ENCODE data around the gene CDK5. TPM values are rescaled to one million over a fixed set of nuclear protein-coding genes. Genes with fewer than 3 reads are reported as not detected.

Gene CDK5
- polyA plus RNA-seq, 1 donor (not counting 4 experiments of a cell fraction or from before 2014, with no cell fraction given) = 19.3 TPM

DNA sequence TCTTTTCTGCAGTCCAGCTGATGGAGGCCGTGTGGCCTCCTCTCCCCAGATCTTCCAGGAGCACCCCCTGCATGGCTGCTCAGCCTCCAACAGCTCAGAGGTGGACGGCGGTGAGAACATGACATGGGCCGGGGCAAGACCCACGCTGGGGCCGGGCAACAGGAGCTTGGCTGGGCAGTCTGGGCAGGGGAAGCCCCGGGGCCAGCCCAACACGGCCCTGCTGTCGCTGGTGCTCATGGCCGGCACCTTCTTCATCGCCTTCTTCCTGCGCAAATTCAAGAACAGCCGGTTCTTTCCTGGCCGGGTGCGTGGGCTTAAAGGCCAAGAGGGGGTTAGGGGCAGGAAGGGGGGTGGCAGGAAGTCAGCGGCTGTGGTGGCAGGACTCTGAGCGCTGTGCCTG, 16.3 kb upstream of the CDK5 start:
- DNase-seq (ENCODE audit: low read depth, low spot score) = no peak
- peaks cover 2% of the 10 kb centered on the region for H4K20me1 ChIP-seq (ENCODE audit: control insufficient read depth, extremely low read depth, insufficient read depth, low read length)
- no peaks in the 10 kb centered on the region for H3K9me3 ChIP-seq (ENCODE audit: control insufficient read depth, low read depth, low read length)
- no peaks in the 10 kb centered on the region for H3K4me1 ChIP-seq (ENCODE audit: control insufficient read depth, extremely low read depth, insufficient read depth, low read length)
- H3K4me2 ChIP-seq (ENCODE audit: control insufficient read depth, extremely low read depth, insufficient read depth, low read depth, low read length) = no peak overlapping the region
- no peak overlapping the region for H3K27ac ChIP-seq (ENCODE audit: control insufficient read depth, insufficient read depth, low read length)
- H3K4me3 ChIP-seq (ENCODE audit: control insufficient read depth in 2 of 3, extremely low read depth in 1 of 3, insufficient read depth in 2 of 3, low read depth in 1 of 3, low read length in 3 of 3) = no peak overlapping the region
- no peak for FAIRE-seq
- H3K27me3 ChIP-seq (ENCODE audit: control insufficient read depth, extremely low read depth, insufficient read depth, low read length) = no peaks in the 10 kb centered on the region
- TF ChIP-seq, protein P1, sequence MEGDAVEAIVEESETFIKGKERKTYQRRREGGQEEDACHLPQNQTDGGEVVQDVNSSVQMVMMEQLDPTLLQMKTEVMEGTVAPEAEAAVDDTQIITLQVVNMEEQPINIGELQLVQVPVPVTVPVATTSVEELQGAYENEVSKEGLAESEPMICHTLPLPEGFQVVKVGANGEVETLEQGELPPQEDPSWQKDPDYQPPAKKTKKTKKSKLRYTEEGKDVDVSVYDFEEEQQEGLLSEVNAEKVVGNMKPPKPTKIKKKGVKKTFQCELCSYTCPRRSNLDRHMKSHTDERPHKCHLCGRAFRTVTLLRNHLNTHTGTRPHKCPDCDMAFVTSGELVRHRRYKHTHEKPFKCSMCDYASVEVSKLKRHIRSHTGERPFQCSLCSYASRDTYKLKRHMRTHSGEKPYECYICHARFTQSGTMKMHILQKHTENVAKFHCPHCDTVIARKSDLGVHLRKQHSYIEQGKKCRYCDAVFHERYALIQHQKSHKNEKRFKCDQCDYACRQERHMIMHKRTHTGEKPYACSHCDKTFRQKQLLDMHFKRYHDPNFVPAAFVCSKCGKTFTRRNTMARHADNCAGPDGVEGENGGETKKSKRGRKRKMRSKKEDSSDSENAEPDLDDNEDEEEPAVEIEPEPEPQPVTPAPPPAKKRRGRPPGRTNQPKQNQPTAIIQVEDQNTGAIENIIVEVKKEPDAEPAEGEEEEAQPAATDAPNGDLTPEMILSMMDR (optimal IDR thresholded peaks at IDR 0.05 in 1 of 3, IDR thresholded peaks at IDR 0.05 in 1 of 3, conservative IDR thresholded peaks at IDR 0.05 in 1 of 3; ENCODE audit: extremely low read depth in 1 of 3, insufficient read depth in 2 of 3, low read length in 3 of 3) = no peak
- no peak for TF ChIP-seq EZH2 (IDR thresholded peaks at IDR 0.05; ENCODE audit: low read length)
- peaks cover 3% of the 10 kb centered on the region for H3K79me2 ChIP-seq (ENCODE audit: control insufficient read depth, insufficient read depth, low read length)
- dilution Hi-C loops (cut with MboI; ENCODE audit: extremely low pct_ligation_motif_present, low sequenced_read_pairs) = no loop called here
- no peak overlapping the region for H2AFZ ChIP-seq (ENCODE audit: control insufficient read depth, low read length)
- H3K9ac ChIP-seq (ENCODE audit: control insufficient read depth, extremely low read depth, insufficient read depth, low read length) = no peak overlapping the region
- no peaks in the 10 kb centered on the region for H3K9me1 ChIP-seq (ENCODE audit: control insufficient read depth, extremely low read depth, insufficient read depth, low read length)
- peaks cover 36 to 43% of the 10 kb centered on the region in 2 experiments for H3K36me3 ChIP-seq (ENCODE audit: control insufficient read depth in 2 of 2, extremely low read depth in 1 of 2, insufficient read depth in 2 of 2, low read length in 2 of 2)

DNA sequence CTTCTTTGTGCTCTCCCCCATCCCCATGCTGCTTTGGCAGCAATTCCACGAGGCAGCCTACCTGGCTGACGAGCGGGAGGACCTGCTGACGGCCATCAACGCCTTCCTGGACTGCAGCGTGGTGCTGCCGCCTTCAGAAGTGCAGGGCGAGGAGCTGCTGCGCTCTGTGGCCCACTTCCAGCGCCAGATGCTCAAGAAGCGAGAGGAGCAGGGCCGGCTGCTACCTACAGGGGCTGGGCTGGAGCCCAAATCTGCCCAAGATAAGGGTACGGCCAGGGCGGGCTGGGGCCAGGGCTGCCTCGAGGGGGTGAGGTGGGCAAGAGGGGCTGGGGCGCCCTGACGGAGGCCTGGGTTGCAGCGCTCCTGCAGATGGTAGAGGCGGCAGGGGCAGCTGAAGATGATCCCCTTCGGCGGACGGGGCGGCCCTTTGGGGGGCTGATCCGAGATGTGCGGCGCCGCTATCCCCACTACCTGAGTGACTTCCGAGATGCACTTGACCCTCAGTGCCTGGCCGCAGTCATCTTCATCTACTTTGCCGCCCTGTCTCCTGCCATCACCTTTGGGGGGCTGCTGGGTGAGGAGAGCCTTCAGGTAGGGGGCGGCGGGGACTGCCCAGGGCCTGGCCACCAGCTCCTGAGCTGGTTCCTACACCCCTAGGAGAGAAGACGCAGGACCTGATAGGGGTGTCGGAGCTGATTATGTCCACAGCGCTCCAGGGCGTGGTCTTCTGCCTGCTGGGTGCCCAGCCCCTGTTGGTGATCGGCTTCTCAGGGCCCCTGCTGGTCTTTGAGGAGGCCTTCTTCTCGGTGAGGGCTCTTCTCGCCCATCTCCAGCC, 13.6 kb upstream of the CDK5 start:
- Histone ChIP-seq H3K9me1 (ENCODE audit: control insufficient read depth, extremely low read depth, insufficient read depth, low read length) (no peaks in the 10 kb centered on the region), H2AFZ (ENCODE audit: control insufficient read depth, low read length) (no peak overlapping the region), H3K36me3 (ENCODE audit: control insufficient read depth in 2 of 2, extremely low read depth in 1 of 2, insufficient read depth in 2 of 2, low read length in 2 of 2) (peaks cover 40 to 48% of the 10 kb centered on the region in 2 experiments), H3K79me2 (ENCODE audit: control insufficient read depth, insufficient read depth, low read length) (no peaks in the 10 kb centered on the region), H3K9me3 (ENCODE audit: control insufficient read depth, low read depth, low read length) (no peaks in the 10 kb centered on the region), H3K27me3 (ENCODE audit: control insufficient read depth, extremely low read depth, insufficient read depth, low read length) (no peaks in the 10 kb centered on the region), H3K4me1 (ENCODE audit: control insufficient read depth, extremely low read depth, insufficient read depth, low read length) (no peaks in the 10 kb centered on the region), H4K20me1 (ENCODE audit: control insufficient read depth, extremely low read depth, insufficient read depth, low read length) (peaks cover 5% of the 10 kb centered on the region), H3K4me3 (ENCODE audit: control insufficient read depth in 2 of 3, extremely low read depth in 1 of 3, insufficient read depth in 2 of 3, low read depth in 1 of 3, low read length in 3 of 3) (no peak overlapping the region), H3K4me2 (ENCODE audit: control insufficient read depth, extremely low read depth, insufficient read depth, low read depth, low read length) (no peak overlapping the region), H3K27ac (ENCODE audit: control insufficient read depth, insufficient read depth, low read length) (no peak overlapping the region), H3K9ac (ENCODE audit: control insufficient read depth, extremely low read depth, insufficient read depth, low read length) (no peak overlapping the region)
- TF ChIP-seq EZH2 (IDR thresholded peaks at IDR 0.05; ENCODE audit: low read length) = no peak
- TF ChIP-seq, protein P1 (optimal IDR thresholded peaks at IDR 0.05 in 1 of 3, IDR thresholded peaks at IDR 0.05 in 1 of 3, conservative IDR thresholded peaks at IDR 0.05 in 1 of 3; ENCODE audit: extremely low read depth in 1 of 3, insufficient read depth in 2 of 3, low read length in 3 of 3) = no peak
- dilution Hi-C loops (cut with MboI; ENCODE audit: extremely low pct_ligation_motif_present, low sequenced_read_pairs) = no loop called here
- FAIRE-seq = no peak
- no peak for DNase-seq (ENCODE audit: low read depth, low spot score)

Measured in keratinocyte (primary cell).